GM21825 (cell line): ENCODE measurements around the gene ZBTB22.
"Not testable (repeated sequence)": the region's sequence is repeated elsewhere in the genome, so short reads cannot be mapped to it uniquely, and the experiment has no call there.

Experiments used
- ATAC-seq: cut with Tn5 transposase; IDR thresholded peaks from one replicate; pipeline ENCODE4 v1.9.1; 2021; ENCODE audit warnings: mild to moderate bottlenecking, moderate library complexity; ENCODE audit not compliant: unreplicated experiment

ZBTB22 gene

GRCh38 chr6:33317669-33318425 lies at the start of gene ZBTB22:
TSS of gene ZBTB22 (minus strand) at chr6:33317744. CDS start at chr6:33316916, 828 bp downstream.
- ATAC-seq, result peak; percentile 40

- no peak for ATAC-seq
Observed at GRCh38 chr6:33367009-33367714, 49.6 kb upstream of the ZBTB22 start.

GRCh38 chr6:33365206-33365971 lies 47.8 kb upstream of the ZBTB22 start:
- ATAC-seq, result not testable (repeated sequence)

- ATAC-seq, result not testable (repeated sequence)
Observed at GRCh38 chr6:33364475-33365205, 47.1 kb upstream of the ZBTB22 start.

GRCh38 chr6:33363486-33363885 lies 45.9 kb upstream of the ZBTB22 start:
- not testable (repeated sequence) for ATAC-seq

GRCh38 chr6:33359331-33359730 lies 41.8 kb upstream of the ZBTB22 start:
- no peak for ATAC-seq

GRCh38 chr6:33357160-33357871 lies 39.8 kb upstream of the ZBTB22 start:
- ATAC-seq, result not testable (repeated sequence)

GRCh38 chr6:33356295-33356694 lies 38.8 kb upstream of the ZBTB22 start:
- no peak for ATAC-seq

GRCh38 chr6:33355860-33356259 lies 38.3 kb upstream of the ZBTB22 start:
- not testable (repeated sequence) for ATAC-seq

GRCh38 chr6:33347816-33348215 lies 30.3 kb upstream of the ZBTB22 start:
- ATAC-seq, result no peak

GRCh38 chr6:33346972-33347371 lies 29.4 kb upstream of the ZBTB22 start:
- not testable (repeated sequence) for ATAC-seq

- peak; percentile 36 for ATAC-seq
Observed at GRCh38 chr6:33344701-33345697, 27.5 kb upstream of the ZBTB22 start.

- peak; percentile 23 for ATAC-seq
Observed at GRCh38 chr6:33343953-33344611, 26.5 kb upstream of the ZBTB22 start.

GRCh38 chr6:33343606-33343952 lies 26.0 kb upstream of the ZBTB22 start:
- not testable (repeated sequence) for ATAC-seq

- ATAC-seq, result no peak
Observed at GRCh38 chr6:33339193-33339592, 21.6 kb upstream of the ZBTB22 start.

GRCh38 chr6:33336495-33336894 lies 19.0 kb upstream of the ZBTB22 start:
- ATAC-seq, result no peak

GRCh38 chr6:33335916-33336315 lies 18.4 kb upstream of the ZBTB22 start:
- no peak for ATAC-seq

- ATAC-seq, result no peak
Observed at GRCh38 chr6:33333666-33334065, 16.1 kb upstream of the ZBTB22 start.
